Measurements from ENCODE around the gene ZNF436.

Gene ZNF436

GRCh38 chr1:23341931-23342692 lies 27.5 kb downstream of the ZNF436 start:
- Histone ChIP-seq H2AK5ac (ENCODE audit: low read length) (no peak overlapping the region), H3K79me1 (ENCODE audit: low read length) (peaks cover 15% of the 10 kb centered on the region), H3K23ac (ENCODE audit: low read length) (no peak overlapping the region), H4K91ac (ENCODE audit: low read depth, low read length) (no peak overlapping the region), H3K79me2 (ENCODE audit: control insufficient read depth, insufficient read depth, low read length, poor library complexity) (peaks cover 18% of the 10 kb centered on the region), H3K27me3 (ENCODE audit: insufficient read depth, low read length) (no peaks in the 10 kb centered on the region), H3K27ac (ENCODE audit: low read depth, low read length) (peak overlapping the region; percentile 19), H3K4ac (ENCODE audit: low read depth, low read length) (peak overlapping the region; percentile 97), H3K36me3 (ENCODE audit: control insufficient read depth in 1 of 2, insufficient read depth in 2 of 2, low read length in 2 of 2) (peaks cover 4 to 6% of the 10 kb centered on the region in 2 experiments), H3K14ac (ENCODE audit: low read length) (no peak overlapping the region), H3K9ac (ENCODE audit: low read length) (peak overlapping the region; percentile 32), H4K8ac (ENCODE audit: low read depth, low read length) (no peak overlapping the region), H3K4me3 (ENCODE audit: low read depth, low read length) (no peak overlapping the region), H2BK120ac (ENCODE audit: insufficient read depth, low read length, poor library complexity) (no peak overlapping the region), H3K4me2 (ENCODE audit: low read length) (peak overlapping the region; percentile 86), H2BK12ac (ENCODE audit: low read length) (no peak overlapping the region), H2AFZ (ENCODE audit: insufficient read depth, low read length, poor library complexity) (no peak overlapping the region), H4K12ac (ENCODE audit: low read depth, low read length) (no peak overlapping the region), H2BK5ac (ENCODE audit: low read depth, low read length, poor library complexity) (no peak overlapping the region), H3K9me3 (ENCODE audit: insufficient read depth, low read depth, low read length) (no peaks in the 10 kb centered on the region), H3K18ac (ENCODE audit: low read length) (no peak overlapping the region), H3K4me1 (ENCODE audit: control insufficient read depth in 1 of 2, insufficient read depth in 2 of 2, low read length in 2 of 2) (no peaks in the 10 kb centered on the region)
- no CpG with 5 or more reads among the region's 10 CpGs for WGBS (ENCODE audit: extremely low coverage, insufficient coverage, insufficient read length)
- no peak for DNase-seq

GRCh38 chr1:23339632-23340031 lies 30.0 kb downstream of the ZNF436 start:
- Histone ChIP-seq H3K79me1 (ENCODE audit: low read length) (peaks cover 10% of the 10 kb centered on the region), H3K4me1 (ENCODE audit: control insufficient read depth in 1 of 2, insufficient read depth in 2 of 2, low read length in 2 of 2) (no peaks in the 10 kb centered on the region), H3K79me2 (ENCODE audit: control insufficient read depth, insufficient read depth, low read length, poor library complexity) (peaks cover 16% of the 10 kb centered on the region), H4K91ac (ENCODE audit: low read depth, low read length) (no peak overlapping the region), H2AFZ (ENCODE audit: insufficient read depth, low read length, poor library complexity) (no peak overlapping the region), H4K12ac (ENCODE audit: low read depth, low read length) (no peak overlapping the region), H2BK5ac (ENCODE audit: low read depth, low read length, poor library complexity) (no peak overlapping the region), H3K4me3 (ENCODE audit: low read depth, low read length) (no peak overlapping the region), H3K9ac (ENCODE audit: low read length) (no peak overlapping the region), H3K36me3 (ENCODE audit: control insufficient read depth in 1 of 2, insufficient read depth in 2 of 2, low read length in 2 of 2) (peaks cover 18 to 19% of the 10 kb centered on the region in 2 experiments), H4K8ac (ENCODE audit: low read depth, low read length) (no peak overlapping the region), H3K9me3 (ENCODE audit: insufficient read depth, low read depth, low read length) (no peaks in the 10 kb centered on the region), H3K14ac (ENCODE audit: low read length) (no peak overlapping the region), H3K4me2 (ENCODE audit: low read length) (peak overlapping the region; percentile 19), H3K27me3 (ENCODE audit: insufficient read depth, low read length) (no peaks in the 10 kb centered on the region), H3K18ac (ENCODE audit: low read length) (no peak overlapping the region), H3K27ac (ENCODE audit: low read depth, low read length) (no peak overlapping the region), H2BK12ac (ENCODE audit: low read length) (no peak overlapping the region), H2AK5ac (ENCODE audit: low read length) (no peak overlapping the region), H3K23ac (ENCODE audit: low read length) (no peak overlapping the region), H2BK120ac (ENCODE audit: insufficient read depth, low read length, poor library complexity) (no peak overlapping the region), H3K4ac (ENCODE audit: low read depth, low read length) (peak overlapping the region; percentile 100)
- WGBS (ENCODE audit: extremely low coverage, insufficient coverage, insufficient read length): no CpG with 5 or more reads among the region's 4 CpGs
- no peak for DNase-seq

GRCh38 chr1:23337869-23338268 lies 31.8 kb downstream of the ZNF436 start:
- H3K14ac ChIP-seq (ENCODE audit: low read length): no peak overlapping the region
- no peak overlapping the region for H4K91ac ChIP-seq (ENCODE audit: low read depth, low read length)
- no peak overlapping the region for H3K4me2 ChIP-seq (ENCODE audit: low read length)
- H3K36me3 ChIP-seq (ENCODE audit: control insufficient read depth in 1 of 2, insufficient read depth in 2 of 2, low read length in 2 of 2): peaks cover 27 to 28% of the 10 kb centered on the region in 2 experiments
- no peak overlapping the region for H3K23ac ChIP-seq (ENCODE audit: low read length)
- H3K4ac ChIP-seq (ENCODE audit: low read depth, low read length): peak overlapping the region; percentile 99
- no CpG with 5 or more reads among the region's 2 CpGs for WGBS (ENCODE audit: extremely low coverage, insufficient coverage, insufficient read length)
- no peaks in the 10 kb centered on the region for H3K79me1 ChIP-seq (ENCODE audit: low read length)
- H3K9ac ChIP-seq (ENCODE audit: low read length): no peak overlapping the region
- H3K18ac ChIP-seq (ENCODE audit: low read length): no peak overlapping the region
- no peaks in the 10 kb centered on the region for H3K9me3 ChIP-seq (ENCODE audit: insufficient read depth, low read depth, low read length)
- no peak overlapping the region for H2AK5ac ChIP-seq (ENCODE audit: low read length)
- no peak overlapping the region for H2BK120ac ChIP-seq (ENCODE audit: insufficient read depth, low read length, poor library complexity)
- H3K4me1 ChIP-seq (ENCODE audit: control insufficient read depth in 1 of 2, insufficient read depth in 2 of 2, low read length in 2 of 2): no peaks in the 10 kb centered on the region
- H3K4me3 ChIP-seq (ENCODE audit: low read depth, low read length): no peak overlapping the region
- no peak overlapping the region for H4K12ac ChIP-seq (ENCODE audit: low read depth, low read length)
- H4K8ac ChIP-seq (ENCODE audit: low read depth, low read length): no peak overlapping the region
- H2AFZ ChIP-seq (ENCODE audit: insufficient read depth, low read length, poor library complexity): no peak overlapping the region
- H2BK5ac ChIP-seq (ENCODE audit: low read depth, low read length, poor library complexity): no peak overlapping the region
- H3K27ac ChIP-seq (ENCODE audit: low read depth, low read length): no peak overlapping the region
- peak in 1 of 2 donors; percentile 19 for DNase-seq
- H3K79me2 ChIP-seq (ENCODE audit: control insufficient read depth, insufficient read depth, low read length, poor library complexity): peaks cover 5% of the 10 kb centered on the region
- H3K27me3 ChIP-seq (ENCODE audit: insufficient read depth, low read length): no peaks in the 10 kb centered on the region
- H2BK12ac ChIP-seq (ENCODE audit: low read length): no peak overlapping the region

- H2AFZ ChIP-seq (ENCODE audit: insufficient read depth, low read length, poor library complexity): no peak overlapping the region
- H3K23ac ChIP-seq (ENCODE audit: low read length): no peak overlapping the region
- H2AK5ac ChIP-seq (ENCODE audit: low read length): no peak overlapping the region
- no peaks in the 10 kb centered on the region for H3K4me1 ChIP-seq (ENCODE audit: control insufficient read depth in 1 of 2, insufficient read depth in 2 of 2, low read length in 2 of 2)
- H2BK120ac ChIP-seq (ENCODE audit: insufficient read depth, low read length, poor library complexity): no peak overlapping the region
- no peak overlapping the region for H3K4me2 ChIP-seq (ENCODE audit: low read length)
- H3K4ac ChIP-seq (ENCODE audit: low read depth, low read length): no peak overlapping the region
- no peak overlapping the region for H3K14ac ChIP-seq (ENCODE audit: low read length)
- no peaks in the 10 kb centered on the region for H3K79me1 ChIP-seq (ENCODE audit: low read length)
- no peak overlapping the region for H2BK12ac ChIP-seq (ENCODE audit: low read length)
- H3K27ac ChIP-seq (ENCODE audit: low read depth, low read length): no peak overlapping the region
- H4K12ac ChIP-seq (ENCODE audit: low read depth, low read length): no peak overlapping the region
- H3K4me3 ChIP-seq (ENCODE audit: low read depth, low read length): no peak overlapping the region
- no peak for DNase-seq
- no peak overlapping the region for H2BK5ac ChIP-seq (ENCODE audit: low read depth, low read length, poor library complexity)
- no peak overlapping the region for H4K91ac ChIP-seq (ENCODE audit: low read depth, low read length)
- H3K79me2 ChIP-seq (ENCODE audit: control insufficient read depth, insufficient read depth, low read length, poor library complexity): no peaks in the 10 kb centered on the region
- peaks cover 49 to 57% of the 10 kb centered on the region in 2 experiments for H3K36me3 ChIP-seq (ENCODE audit: control insufficient read depth in 1 of 2, insufficient read depth in 2 of 2, low read length in 2 of 2)
- no peak overlapping the region for H3K9ac ChIP-seq (ENCODE audit: low read length)
- H3K9me3 ChIP-seq (ENCODE audit: insufficient read depth, low read depth, low read length): no peaks in the 10 kb centered on the region
- no peak overlapping the region for H4K8ac ChIP-seq (ENCODE audit: low read depth, low read length)
- H3K18ac ChIP-seq (ENCODE audit: low read length): no peak overlapping the region
- WGBS (ENCODE audit: extremely low coverage, insufficient coverage, insufficient read length): no CpG with 5 or more reads among the region's 8 CpGs
- H3K27me3 ChIP-seq (ENCODE audit: insufficient read depth, low read length): no peaks in the 10 kb centered on the region
Measured at GRCh38 chr1:23331713-23332112, 37.9 kb downstream of the ZNF436 start.

Data from trophoblast cell (in vitro differentiated cells and primary cell).